K562 (cell line): ENCODE data around the gene CHRM4. TPM values are rescaled to one million over a fixed set of nuclear protein-coding genes. Genes with fewer than 3 reads are reported as not detected.

Experiments
- BRD4 ChIP-seq: fragments of 200-600 bp; sonication (generic); IDR thresholded peaks from 2 replicates; pipeline ENCODE4 v1.6.1; 2017; ENCODE audit warnings: inconsistent platforms
- CCNT2 ChIP-seq: IDR thresholded peaks from 2 replicates; pipeline ENCODE4 v1.6.1; 2011; ENCODE audit warnings: borderline replicate concordance, low read depth, mild to moderate bottlenecking, moderate library complexity, mixed read lengths, low read length; ENCODE audit not compliant: insufficient read length; ENCODE audit errors: extremely low read depth
- EGR1 ChIP-seq: fragments of 450-650 bp; conservative IDR thresholded peaks from 2 replicates; pipeline ENCODE4 v1.6.1; 2017; ENCODE audit warnings: mild to moderate bottlenecking
- ETV6 ChIP-seq, 3 experiments: fragments of 150-350 bp in 1 of 3; sonication (generic) in 1 of 3; formaldehyde crosslinking in 1 of 3; IDR thresholded peaks; 2 replicates each; pipeline versions ENCODE4 v1.6.1 to v1.8.0; 2014 to 2022; ENCODE audit warnings: borderline replicate concordance in 2 of 3, low read depth in 2 of 3, antibody characterized with exemption in 1 of 3, low read length in 1 of 3, mild to moderate bottlenecking in 1 of 3, missing genetic modification reagents in 1 of 3
- KLF1 ChIP-seq: fragments of 450-650 bp; IDR thresholded peaks from 2 replicates; pipeline ENCODE4 v1.6.1; 2016; ENCODE audit warnings: missing genetic modification characterization, missing compliant biosample characterization
- MTA1 ChIP-seq: fragments of 450-650 bp; IDR thresholded peaks from 2 replicates; pipeline ENCODE4 v1.6.1; 2017; ENCODE audit warnings: borderline replicate concordance
- NFE2L1 ChIP-seq: fragments of 450-650 bp; IDR thresholded peaks from 2 replicates; pipeline ENCODE4 v1.6.1; 2016; ENCODE audit warnings: missing genetic modification characterization, low read depth, mild to moderate bottlenecking, missing compliant biosample characterization, moderate library complexity, borderline replicate concordance
- NR2C2 ChIP-seq, 2 experiments: fragments of 200-800 bp in 1 of 2; sonication (Bioruptor generic) in 1 of 2; sonication (generic) in 1 of 2; formaldehyde crosslinking in 1 of 2; IDR thresholded peaks; 2 replicates each; pipeline versions ENCODE4 v1.6.1 to v1.8.0; 2016 to 2022; ENCODE audit warnings: mild to moderate bottlenecking in 1 of 2, missing compliant biosample characterization in 1 of 2, missing genetic modification characterization in 1 of 2, missing genetic modification reagents in 1 of 2
- PHF20 ChIP-seq: fragments of 450-650 bp; IDR thresholded peaks from 2 replicates; pipeline ENCODE4 v1.6.1; 2018; ENCODE audit not compliant: partially characterized antibody
- PYGO2 ChIP-seq: fragments of 450-650 bp; IDR thresholded peaks from 2 replicates; pipeline ENCODE4 v1.6.1; 2016; ENCODE audit warnings: mild to moderate bottlenecking, missing genetic modification characterization, moderate library complexity, missing compliant biosample characterization
- RB1 ChIP-seq: fragments of 450-650 bp; IDR thresholded peaks from 2 replicates; pipeline ENCODE4 v1.6.1; 2017; ENCODE audit warnings: low read depth, mild to moderate bottlenecking
- SAP30 ChIP-seq: fragments of 200-600 bp; sonication (generic); IDR thresholded peaks from 2 replicates; pipeline ENCODE4 v1.6.1; 2012; ENCODE audit warnings: borderline replicate concordance, low read depth, mild to moderate bottlenecking, moderate library complexity, low read length, control low read depth, inconsistent platforms; ENCODE audit not compliant: insufficient read depth, poor library complexity, severe bottlenecking
- TCFL5 ChIP-seq: fragments of 250-450 bp; sonication (Bioruptor Pico); conservative IDR thresholded peaks from 2 replicates; pipeline ENCODE4 v1.6.1; 2021; ENCODE audit warnings: mild to moderate bottlenecking, moderate library complexity, matching md5 sums
- ZEB2 ChIP-seq: fragments of 450-650 bp; IDR thresholded peaks from 2 replicates; pipeline ENCODE4 v1.6.1; 2016
- ZNF324 ChIP-seq: fragments of 250-450 bp; sonication (Bioruptor Pico); IDR thresholded peaks from 2 replicates; pipeline ENCODE4 v1.4.0; 2020; ENCODE audit warnings: mild to moderate bottlenecking
- polyA plus RNA-seq, 8 experiments: library from polyadenylated mRNA; depleted of rRNA in 4 of 8; stranded (reverse) in 5 of 8; unstranded in 3 of 8; fragments of >200 nt; fragmentation: Nextera tagmentation in 2 of 8; fragmentation: Illumina TruSeq in 1 of 8; extraction: Ambion mirVana in 2 of 8; extraction: Trizol in 1 of 8; gene quantifications; 2 replicates each; pipeline versions ENCODE4 v1.2.1 to v1.2.3, GENCODE V29; 2011 to 2014; ENCODE audit warnings: inconsistent platforms in 1 of 8, missing spikeins in 1 of 8
- total RNA-seq, 7 experiments: library from RNA; depleted of rRNA in 6 of 7; stranded (reverse); fragments of >200 nt in 6 of 7; fragmentation: Illumina TruSeq in 2 of 7; extraction: Trizol in 2 of 7; gene quantifications; 2 replicates each; pipeline versions ENCODE4 v1.2.1 to v1.2.3, GENCODE V29; 2011 to 2021; ENCODE audit warnings: low replicate concordance in 1 of 7
- TF ChIP-seq, protein P1 (sequence below): IDR thresholded peaks from 3 replicates; pipeline ENCODE4 v1.6.1; 2011; ENCODE audit warnings: borderline replicate concordance, mild to moderate bottlenecking, moderate library complexity; ENCODE audit not compliant: insufficient read length; ENCODE audit errors: extremely low read depth
- TF ChIP-seq, protein P2 (sequence below), 3 experiments: IDR thresholded peaks in 2 of 3; conservative IDR thresholded peaks in 1 of 3; 2 replicates each; pipeline ENCODE4 v1.5.1; 2011 to 2012; ENCODE audit warnings: low read length in 3 of 3, mild to moderate bottlenecking in 3 of 3, control low read depth in 2 of 3, improper control_type of control experiment in 1 of 3, inconsistent platforms in 1 of 3, low read depth in 1 of 3, mixed read lengths in 1 of 3, moderate library complexity in 1 of 3; ENCODE audit not compliant: insufficient read depth in 2 of 3
- TF ChIP-seq, protein P3 (sequence below), 2 experiments: IDR thresholded peaks in 1 of 2; conservative IDR thresholded peaks in 1 of 2; 2 replicates each; pipeline ENCODE4 v1.6.1; 2016; ENCODE audit warnings: low read depth in 2 of 2, mild to moderate bottlenecking in 1 of 2, missing compliant biosample characterization in 1 of 2, missing genetic modification characterization in 1 of 2, moderate library complexity in 1 of 2

CHRM4 gene
- total and polyA plus RNA-seq, 9 of the 15 experiments (the other 6 are each of a cell fraction or from before 2014, with no cell fraction given): 0.22 to 1.3 (median 0.40) TPM; not detected in 2

DNA sequence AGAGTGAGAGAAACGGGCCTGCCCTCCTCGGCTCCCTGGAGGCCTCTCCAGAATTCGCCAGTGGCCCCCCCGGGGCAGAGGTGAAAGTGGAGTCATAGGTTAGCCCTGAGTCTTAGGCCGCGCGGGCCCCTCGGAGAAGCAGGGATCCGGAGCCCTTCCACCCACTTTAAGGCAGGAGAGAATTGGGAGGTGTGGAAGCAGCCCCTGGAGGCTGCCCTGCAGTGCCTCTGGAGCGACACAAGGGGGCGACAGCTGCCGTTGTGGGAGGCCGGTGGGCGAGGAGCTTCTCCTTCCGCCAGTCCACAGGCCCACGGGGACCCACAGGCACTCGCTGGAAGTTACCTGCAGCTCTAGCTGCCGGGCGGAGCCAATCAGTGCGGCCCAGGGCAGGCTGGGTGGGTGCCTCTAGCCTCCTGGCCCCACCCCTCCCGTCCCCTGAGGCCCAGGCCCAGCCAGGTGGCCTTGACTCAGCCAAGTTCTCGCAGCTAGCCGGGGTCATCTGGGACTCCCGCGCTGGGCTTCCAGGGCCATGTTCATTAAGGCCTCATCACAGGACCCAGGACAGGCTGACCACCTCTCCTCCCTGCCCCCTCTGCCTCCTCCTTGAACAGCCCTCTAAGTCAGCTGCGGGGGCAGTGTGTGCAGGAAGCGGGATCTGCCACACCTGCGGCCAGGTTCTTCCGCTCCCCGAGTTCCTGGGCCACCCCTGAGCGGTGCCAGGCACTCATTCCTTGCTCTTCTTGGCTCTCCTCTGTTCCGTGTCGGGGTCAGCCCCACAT, 39.3 kb downstream of the CHRM4 start (continued):
- TF ChIP-seq, protein P1, sequence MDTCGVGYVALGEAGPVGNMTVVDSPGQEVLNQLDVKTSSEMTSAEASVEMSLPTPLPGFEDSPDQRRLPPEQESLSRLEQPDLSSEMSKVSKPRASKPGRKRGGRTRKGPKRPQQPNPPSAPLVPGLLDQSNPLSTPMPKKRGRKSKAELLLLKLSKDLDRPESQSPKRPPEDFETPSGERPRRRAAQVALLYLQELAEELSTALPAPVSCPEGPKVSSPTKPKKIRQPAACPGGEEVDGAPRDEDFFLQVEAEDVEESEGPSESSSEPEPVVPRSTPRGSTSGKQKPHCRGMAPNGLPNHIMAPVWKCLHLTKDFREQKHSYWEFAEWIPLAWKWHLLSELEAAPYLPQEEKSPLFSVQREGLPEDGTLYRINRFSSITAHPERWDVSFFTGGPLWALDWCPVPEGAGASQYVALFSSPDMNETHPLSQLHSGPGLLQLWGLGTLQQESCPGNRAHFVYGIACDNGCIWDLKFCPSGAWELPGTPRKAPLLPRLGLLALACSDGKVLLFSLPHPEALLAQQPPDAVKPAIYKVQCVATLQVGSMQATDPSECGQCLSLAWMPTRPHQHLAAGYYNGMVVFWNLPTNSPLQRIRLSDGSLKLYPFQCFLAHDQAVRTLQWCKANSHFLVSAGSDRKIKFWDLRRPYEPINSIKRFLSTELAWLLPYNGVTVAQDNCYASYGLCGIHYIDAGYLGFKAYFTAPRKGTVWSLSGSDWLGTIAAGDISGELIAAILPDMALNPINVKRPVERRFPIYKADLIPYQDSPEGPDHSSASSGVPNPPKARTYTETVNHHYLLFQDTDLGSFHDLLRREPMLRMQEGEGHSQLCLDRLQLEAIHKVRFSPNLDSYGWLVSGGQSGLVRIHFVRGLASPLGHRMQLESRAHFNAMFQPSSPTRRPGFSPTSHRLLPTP: no peak
- TF ChIP-seq PYGO2 (tag) (no peak), ZNF324 (CRISPR knock-in tag) (no peak), NFE2L1 (tag) (no peak), BRD4 (no peak), SAP30 (no peak), RB1 (peak; percentile 88; the same call in 1 of the 2 replicates), PHF20 (peak; percentile 46), ZEB2 (peak; percentile 61; the same call in 1 of the 2 replicates), CCNT2 (no peak), MTA1 (no peak), EGR1 (peak; percentile 37; the same call in 1 of the 2 replicates), TCFL5 (CRISPR knock-in tag) (no peak), NR2C2 (CRISPR knock-in tag; IDR thresholded peaks at IDR 0.05) (no peak), NR2C2 (tag; IDR thresholded peaks at IDR 0.05) (no peak), ETV6 (IDR thresholded peaks at IDR 0.05; ENCODE audit: borderline replicate concordance in 1 of 2, low read depth in 2 of 2, low read length in 1 of 2) (no peak), ETV6 (CRISPR knock-in tag; IDR thresholded peaks at IDR 0.05; ENCODE audit: borderline replicate concordance) (no peak), KLF1 (tag) (no peak)
- TF ChIP-seq, protein P2, sequence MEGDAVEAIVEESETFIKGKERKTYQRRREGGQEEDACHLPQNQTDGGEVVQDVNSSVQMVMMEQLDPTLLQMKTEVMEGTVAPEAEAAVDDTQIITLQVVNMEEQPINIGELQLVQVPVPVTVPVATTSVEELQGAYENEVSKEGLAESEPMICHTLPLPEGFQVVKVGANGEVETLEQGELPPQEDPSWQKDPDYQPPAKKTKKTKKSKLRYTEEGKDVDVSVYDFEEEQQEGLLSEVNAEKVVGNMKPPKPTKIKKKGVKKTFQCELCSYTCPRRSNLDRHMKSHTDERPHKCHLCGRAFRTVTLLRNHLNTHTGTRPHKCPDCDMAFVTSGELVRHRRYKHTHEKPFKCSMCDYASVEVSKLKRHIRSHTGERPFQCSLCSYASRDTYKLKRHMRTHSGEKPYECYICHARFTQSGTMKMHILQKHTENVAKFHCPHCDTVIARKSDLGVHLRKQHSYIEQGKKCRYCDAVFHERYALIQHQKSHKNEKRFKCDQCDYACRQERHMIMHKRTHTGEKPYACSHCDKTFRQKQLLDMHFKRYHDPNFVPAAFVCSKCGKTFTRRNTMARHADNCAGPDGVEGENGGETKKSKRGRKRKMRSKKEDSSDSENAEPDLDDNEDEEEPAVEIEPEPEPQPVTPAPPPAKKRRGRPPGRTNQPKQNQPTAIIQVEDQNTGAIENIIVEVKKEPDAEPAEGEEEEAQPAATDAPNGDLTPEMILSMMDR (IDR thresholded peaks at IDR 0.05 in 2 of 3, conservative IDR thresholded peaks at IDR 0.05 in 1 of 3; ENCODE audit: insufficient read depth in 2 of 3, low read depth in 1 of 3, low read length in 3 of 3): peak; percentile 93 to 96 (median 94)
- TF ChIP-seq, protein P3, sequence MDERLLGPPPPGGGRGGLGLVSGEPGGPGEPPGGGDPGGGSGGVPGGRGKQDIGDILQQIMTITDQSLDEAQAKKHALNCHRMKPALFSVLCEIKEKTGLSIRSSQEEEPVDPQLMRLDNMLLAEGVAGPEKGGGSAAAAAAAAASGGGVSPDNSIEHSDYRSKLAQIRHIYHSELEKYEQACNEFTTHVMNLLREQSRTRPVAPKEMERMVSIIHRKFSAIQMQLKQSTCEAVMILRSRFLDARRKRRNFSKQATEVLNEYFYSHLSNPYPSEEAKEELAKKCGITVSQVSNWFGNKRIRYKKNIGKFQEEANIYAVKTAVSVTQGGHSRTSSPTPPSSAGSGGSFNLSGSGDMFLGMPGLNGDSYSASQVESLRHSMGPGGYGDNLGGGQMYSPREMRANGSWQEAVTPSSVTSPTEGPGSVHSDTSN (CRISPR knock-in tag; IDR thresholded peaks at IDR 0.05; ENCODE audit: low read depth): no peak
- TF ChIP-seq, protein P3 (tag; conservative IDR thresholded peaks at IDR 0.05; ENCODE audit: low read depth): no peak
